Nucleus accumbens (tissue), 56 donors: ENCODE measurements around the gene EVX2.

Experiments used
- DNase-seq, 56 donors: peaks; one replicate each; lab custom pipeline; 2025; lab: John Stamatoyannopoulos, UW

EVX2 gene

GRCh38 chr2:176083796-176084261 lies at the start of gene EVX2:
Gene EVX2, minus strand, starts transcription at chr2:176083962. Its CDS starts 186 bp downstream, at chr2:176083776.
- no peak for DNase-seq

- DNase-seq, result no peak
These were observed 49.6 kb upstream of the EVX2 start for GRCh38 chr2:176133389-176133788.

DNA sequence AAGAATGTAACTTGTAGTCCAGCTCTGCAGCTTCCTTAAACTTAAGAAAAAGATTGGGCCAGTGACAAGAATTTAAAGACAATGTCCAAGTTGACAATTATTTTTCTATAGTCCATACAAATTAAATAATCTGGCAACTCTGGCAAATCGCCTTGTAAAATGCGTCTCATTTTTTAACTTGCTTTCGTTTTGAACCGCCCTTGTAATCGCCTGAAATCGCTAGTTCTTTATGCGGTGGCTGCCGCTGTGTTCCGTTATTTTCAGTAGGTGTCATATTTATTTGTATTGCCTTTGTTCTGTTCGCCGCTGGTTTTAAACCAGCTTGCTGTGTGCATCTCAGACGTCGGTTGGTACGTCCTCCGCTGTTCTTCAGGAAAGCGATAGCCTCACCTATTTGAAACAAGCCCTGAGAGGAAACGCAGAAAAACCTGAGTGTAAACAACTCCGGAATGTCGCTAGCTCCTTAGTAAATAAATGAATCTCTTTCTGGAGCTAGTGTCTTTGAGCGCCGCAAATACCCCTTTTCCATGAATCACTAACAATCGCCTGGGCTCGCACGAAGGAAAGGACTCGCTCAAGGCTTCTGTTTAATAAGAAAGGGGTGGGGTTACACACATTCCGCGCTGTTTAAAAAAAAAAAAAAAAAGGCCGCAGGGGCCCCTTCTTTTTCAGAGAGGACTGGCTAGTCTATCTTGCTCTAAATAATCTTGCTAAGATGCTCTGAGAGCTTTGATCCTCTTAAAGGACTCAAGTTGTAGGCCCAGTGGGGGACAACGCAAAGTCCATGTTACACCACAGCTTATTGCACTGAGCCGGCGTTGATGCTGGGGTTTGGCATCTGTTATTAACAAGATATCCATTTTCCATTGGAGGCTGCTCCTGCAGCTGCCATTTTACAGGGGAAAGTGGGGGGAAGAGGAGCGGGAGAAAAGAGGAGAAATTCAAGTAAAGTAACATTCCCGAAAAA lies 48.7 kb upstream of the EVX2 start:
- DNase-seq, result no peak

- DNase-seq, result no peak
These were observed 48.0 kb upstream of the EVX2 start for GRCh38 chr2:176131848-176132158.

DNA sequence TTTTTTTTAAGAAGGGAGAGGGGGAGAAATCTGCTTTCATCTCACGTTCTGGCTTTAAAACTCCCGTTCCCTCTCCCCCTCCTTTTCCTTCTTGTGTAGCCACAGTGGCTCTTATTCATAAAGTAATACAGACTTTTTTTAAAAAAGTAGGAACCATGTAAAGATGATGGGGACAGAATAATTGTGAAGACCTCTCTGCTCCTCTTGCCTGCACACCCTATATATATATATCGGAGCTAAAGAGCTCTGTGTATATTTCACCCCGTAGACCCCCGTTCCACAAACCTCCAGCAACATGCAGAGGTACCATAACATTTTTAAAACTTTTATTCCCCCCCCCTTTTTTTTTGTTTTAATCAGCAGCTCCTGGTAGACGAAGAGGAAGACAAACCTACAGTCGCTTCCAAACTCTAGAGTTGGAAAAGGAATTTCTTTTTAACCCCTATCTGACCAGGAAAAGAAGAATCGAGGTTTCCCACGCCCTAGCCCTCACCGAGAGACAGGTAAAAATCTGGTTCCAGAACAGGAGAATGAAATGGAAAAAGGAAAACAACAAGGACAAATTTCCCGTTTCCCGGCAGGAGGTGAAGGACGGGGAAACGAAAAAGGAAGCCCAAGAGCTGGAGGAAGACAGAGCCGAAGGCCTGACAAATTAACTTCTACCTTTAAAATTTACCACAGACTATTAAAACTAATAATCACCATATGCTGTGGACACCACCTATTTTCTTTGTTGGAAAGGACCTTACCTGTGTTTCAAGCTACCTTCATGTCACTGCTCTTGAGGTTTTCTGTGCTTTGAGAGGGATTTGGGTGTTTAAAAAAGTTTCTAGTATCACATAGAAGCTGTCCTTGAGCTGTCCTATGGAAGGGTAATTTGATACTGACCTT lies 47.4 kb upstream of the EVX2 start:
- no peak for DNase-seq

DNA sequence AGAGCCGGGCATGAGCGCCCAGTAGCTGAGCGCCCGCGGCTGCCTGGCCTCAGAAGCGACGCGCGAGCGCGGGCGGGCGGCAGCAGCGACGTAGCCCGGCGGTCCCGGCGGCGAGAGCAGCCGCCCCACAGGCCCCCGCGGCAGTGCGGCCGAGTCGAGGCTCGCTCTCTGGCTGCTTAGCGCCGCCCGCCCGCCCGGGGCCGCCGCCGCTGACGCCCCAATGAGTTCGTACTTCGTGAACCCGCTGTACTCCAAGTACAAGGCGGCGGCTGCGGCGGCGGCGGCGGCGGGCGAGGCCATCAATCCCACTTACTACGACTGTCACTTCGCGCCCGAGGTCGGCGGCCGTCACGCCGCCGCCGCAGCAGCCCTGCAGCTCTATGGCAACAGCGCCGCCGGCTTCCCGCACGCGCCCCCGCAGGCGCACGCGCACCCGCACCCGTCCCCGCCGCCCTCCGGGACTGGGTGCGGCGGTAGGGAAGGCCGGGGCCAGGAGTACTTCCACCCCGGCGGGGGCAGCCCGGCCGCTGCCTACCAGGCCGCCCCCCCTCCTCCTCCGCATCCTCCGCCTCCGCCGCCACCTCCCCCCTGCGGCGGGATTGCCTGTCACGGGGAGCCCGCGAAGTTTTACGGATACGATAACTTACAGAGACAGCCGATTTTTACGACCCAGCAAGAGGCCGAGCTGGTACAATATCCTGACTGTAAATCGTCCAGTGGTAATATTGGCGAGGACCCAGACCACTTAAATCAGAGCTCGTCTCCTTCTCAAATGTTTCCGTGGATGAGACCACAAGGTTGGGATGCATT lies 46.6 kb upstream of the EVX2 start:
- DNase-seq, result no peak

DNA sequence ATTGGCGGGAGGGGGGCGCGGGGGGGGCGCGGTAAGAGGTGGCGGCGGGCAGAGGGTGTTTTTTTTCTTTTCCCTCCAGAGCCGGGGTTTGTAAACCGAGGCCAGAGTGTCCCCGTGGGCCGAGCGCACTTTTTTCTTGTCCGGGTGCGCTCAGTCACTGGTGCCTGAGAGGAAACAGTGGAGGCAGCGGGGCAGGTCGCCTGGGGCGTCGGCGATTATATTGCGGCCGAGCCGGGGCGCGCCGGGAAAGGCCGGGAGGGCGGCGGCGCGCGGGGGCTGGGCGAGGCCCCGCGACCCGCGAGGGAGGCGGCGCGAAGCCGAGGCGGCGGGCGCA lies 46.0 kb upstream of the EVX2 start:
- DNase-seq, result no peak

GRCh38 chr2:176128982-176129796 lies 45.4 kb upstream of the EVX2 start, which contains the start of gene HOXD8:
Gene HOXD8, plus strand, starts transcription at chr2:176129705. Its CDS starts 662 bp downstream, at chr2:176130367.
- no peak for DNase-seq

GRCh38 chr2:176128172-176128981 lies 44.6 kb upstream of the EVX2 start:
- no peak for DNase-seq

- DNase-seq, result no peak
These were observed 44.0 kb upstream of the EVX2 start for GRCh38 chr2:176127774-176128072.

- peak in 42 of 56 donors; percentile 0 to 83 (median 26) for DNase-seq
These were observed 43.4 kb upstream of the EVX2 start for GRCh38 chr2:176126929-176127773.

GRCh38 chr2:176125772-176126054 lies 42.0 kb upstream of the EVX2 start:
- DNase-seq, result no peak

DNA sequence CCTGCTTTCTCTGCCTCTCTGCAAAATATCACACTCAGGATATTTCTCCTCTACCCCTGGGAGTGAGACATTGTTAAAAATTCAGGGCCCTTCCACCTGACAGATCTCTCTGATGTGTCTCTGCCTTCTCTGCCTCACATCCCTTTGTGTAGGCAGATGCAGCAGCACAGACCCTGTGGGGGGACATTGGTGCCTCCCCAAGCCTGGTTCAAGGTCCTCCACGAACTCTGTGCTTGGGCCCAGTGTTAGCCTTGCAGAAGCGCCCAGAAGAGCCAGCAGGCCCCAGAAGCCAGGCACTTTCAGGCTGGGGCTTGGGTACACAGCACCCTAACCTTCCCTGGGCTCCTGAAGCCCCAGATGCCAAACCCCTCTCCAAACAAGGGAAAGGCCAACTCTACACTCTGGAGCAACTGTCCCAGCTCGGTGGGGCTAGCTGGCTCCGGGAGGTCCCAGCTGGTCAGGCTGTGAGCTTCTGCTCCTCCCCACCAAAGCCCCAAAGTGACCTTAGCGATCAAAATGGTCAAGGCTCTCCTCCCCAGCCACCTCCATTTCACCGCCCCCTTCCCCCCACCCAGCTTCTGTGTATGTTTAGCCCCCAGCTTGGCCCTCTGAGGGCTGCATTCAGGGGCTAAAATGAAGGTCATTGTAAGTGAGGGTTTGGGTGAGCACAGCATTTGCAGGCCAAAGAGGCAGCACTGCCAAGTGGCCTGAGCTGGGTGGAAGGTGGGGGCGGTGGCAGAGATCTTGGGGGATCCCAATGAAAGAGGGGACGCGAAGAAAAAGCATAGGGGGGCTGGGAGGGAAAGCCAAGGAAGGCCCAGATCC lies 41.4 kb upstream of the EVX2 start:
- DNase-seq, result no peak

- DNase-seq, result no peak
These were observed 40.6 kb upstream of the EVX2 start for GRCh38 chr2:176124110-176124946.

GRCh38 chr2:176123411-176124109 lies 39.8 kb upstream of the EVX2 start:
- no peak for DNase-seq
